NCI-H1417 (cell line): Measurements from ENCODE around the gene CSDE1.

ENCODE experiments used
- DNase-seq, 3 experiments: peaks; one replicate each; lab custom pipeline; 2025; lab: John Stamatoyannopoulos, UW

The CSDE1 gene

DNA sequence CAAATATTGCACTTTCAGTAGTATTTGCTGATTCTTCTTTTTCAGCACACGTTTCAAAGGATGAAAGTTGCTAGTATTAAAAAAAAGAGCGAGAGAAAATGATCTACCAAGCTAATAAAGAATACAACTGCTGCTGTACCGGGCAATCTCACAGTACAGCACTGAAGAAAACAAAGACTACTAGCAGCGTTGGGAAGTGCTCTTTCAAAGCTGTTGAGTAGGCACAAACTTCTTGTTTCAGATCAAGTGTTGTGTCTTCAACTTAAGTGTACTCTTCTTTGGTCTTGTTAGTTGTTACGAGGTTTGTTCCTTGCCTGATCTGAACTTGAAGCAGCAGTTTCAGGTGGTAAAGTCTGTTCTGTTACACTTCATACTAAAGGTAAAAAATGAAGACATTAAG is 7.9 kb downstream of the CSDE1 start:
- DNase-seq: no peak

DNA sequence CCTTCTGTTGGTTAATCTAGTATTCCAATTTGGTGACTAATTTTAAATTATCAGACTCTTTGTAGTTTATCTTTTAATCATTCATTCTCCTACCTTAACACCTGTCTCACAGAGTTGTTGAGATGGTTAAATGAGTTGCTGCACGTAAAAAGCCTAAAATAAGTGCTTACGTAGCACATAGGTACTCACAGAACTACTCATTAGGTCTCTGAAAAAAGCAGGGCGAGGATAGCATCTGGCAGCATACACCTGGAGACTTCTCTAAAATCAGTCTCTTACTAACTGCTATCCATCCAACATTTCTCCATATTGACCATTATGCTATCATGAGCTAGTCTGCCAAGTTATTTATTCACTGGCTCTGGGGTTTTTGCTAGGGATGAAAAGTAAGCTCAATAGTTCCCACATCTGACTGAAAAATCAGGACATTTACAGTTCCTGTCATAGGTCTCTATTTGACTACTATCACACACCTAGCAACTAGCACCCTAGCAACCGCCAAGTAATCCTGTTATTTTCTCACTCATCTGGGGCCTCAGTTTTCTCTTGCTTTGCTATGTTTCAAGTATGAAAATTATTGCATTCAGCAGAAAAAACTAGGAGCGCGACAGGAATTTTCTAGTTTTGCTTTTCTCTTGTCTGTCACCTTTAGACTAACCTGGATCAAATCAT is 11.2 kb downstream of the CSDE1 start:
- DNase-seq: no peak

DNA sequence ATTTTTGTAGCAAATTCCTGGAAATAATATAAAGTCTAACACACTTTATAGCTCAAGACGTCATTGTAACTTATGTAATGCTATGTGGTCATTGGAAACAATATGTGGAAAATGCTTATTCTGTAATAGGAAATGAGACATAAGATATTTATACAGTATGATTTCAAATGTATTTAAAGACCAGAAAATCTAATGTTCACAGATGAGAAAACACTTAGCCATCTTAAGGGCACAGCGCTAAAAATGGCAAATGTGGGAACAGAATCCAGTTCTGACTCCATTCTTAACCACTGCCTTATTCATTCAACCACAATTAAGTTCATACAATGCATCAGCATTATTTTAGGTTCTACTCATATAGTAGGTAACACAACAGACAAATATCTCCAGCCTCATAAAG is 12.5 kb downstream of the CSDE1 start:
- DNase-seq: no peak

DNA sequence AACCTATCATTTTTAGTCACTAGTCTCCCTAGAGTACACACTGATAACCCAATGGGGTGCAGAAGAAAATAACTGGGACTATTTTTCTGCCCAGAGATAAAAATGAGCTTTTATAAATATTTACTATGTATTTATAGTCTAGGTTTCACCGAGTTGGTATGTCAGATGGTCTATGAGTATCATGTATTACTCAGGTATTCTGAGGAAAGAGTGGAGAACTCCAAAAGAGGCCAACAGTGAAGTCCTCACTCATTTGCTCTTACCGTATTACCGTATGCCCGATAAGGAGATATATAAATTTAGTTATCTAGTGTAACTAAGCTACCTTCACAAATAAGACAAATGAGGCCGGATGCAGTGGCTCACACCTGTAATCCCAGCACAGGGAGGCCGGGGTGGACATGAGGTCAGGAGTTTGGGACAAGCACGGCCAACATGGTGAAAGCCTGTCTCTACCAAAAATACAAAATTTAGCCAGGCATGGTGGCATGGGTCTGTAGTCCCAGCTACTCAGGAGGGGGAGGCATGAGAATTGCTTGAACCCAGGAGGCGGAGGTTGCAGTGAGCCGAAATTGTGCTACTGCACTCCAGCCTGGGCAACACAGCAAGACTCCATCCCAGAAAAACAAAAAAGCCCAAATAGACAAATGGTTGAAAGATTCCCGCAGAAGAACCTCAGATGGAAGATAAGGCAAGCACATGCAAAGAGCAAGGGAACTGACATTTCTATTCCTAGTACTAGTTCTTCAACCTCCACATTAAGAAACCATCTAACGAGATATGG is 15.6 kb downstream of the CSDE1 start:
- DNase-seq: no peak

DNA sequence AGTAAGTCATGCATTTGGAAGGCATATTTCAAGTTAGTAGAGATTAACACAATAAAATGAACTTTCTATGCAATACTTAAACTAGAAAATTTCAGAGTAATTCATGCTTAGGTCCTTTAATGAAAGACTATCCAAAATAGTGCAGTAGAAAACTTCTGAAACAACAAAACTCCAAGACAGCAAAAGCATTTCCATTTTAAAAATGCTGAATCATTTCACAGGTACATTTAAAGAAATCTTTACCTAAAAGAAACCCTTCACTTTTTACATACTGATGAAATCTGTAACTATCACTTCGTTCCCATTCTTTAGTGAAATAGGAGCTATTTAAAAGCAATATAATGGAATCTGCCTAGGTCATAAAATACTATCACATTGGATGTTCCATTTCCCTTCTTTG is 17.5 kb downstream of the CSDE1 start:
- DNase-seq: no peak

DNA sequence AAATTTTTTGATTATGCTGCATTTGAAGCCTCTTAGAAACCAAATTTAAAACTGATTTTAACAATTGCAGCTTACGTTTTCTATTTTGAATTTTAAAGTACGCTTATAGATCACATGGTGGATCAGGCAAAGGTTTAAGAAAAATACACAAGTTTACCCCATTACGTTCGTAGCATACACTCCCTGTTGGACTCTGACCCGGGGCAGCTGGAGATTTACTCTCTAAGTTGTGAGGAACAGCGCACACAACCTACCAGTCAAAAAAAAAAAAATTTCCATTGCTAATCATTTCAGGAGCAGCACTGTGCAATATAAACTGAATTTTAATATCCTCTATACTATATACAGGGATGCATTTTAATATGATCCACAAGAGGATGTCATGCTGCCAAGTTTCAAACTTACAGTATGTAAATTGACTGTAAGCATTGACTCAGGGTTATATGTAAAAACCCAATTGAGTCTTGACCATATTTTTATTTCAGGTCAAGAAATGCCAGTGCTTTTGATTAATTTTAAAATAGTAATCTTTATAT is 20.4 kb downstream of the CSDE1 start:
- no peak for DNase-seq

DNA sequence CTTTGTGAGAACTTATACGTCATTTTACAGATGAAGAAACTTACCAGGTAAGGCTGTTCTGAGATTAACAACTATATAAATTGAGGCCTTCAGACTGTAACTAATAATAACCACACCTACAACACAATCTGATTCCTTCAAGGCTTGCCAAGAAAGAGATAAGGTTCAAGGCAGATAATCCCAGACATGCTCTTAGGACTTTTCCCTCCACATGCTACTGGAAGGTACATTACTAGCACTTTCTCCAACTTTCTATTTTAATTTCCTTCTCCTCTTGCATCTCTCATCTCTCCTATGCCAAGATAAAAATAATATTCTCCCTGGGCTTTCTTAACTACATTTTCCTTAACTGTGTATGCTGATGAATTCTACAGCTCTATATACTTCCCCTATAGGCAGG is 22.3 kb downstream of the CSDE1 start:
- DNase-seq: no peak

DNA sequence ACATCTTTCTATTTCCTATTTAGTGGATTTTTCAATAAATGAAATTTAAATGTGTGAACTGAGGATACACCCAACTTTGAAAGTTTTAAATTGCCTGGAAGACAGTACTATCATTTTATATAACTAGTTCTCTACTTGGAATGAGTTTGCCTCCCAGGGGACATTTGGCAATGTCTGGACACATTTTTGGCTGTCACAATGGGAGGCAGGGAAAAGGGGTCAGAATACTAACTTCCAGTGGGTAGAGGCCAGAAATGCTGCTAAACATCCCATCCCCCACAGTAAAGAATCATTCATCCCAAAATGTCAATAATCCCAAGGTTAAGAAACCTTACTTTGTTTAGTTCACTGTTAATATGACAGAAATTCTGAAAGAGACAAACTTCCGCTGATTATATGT is 28.0 kb downstream of the CSDE1 start:
- no peak for DNase-seq

DNA sequence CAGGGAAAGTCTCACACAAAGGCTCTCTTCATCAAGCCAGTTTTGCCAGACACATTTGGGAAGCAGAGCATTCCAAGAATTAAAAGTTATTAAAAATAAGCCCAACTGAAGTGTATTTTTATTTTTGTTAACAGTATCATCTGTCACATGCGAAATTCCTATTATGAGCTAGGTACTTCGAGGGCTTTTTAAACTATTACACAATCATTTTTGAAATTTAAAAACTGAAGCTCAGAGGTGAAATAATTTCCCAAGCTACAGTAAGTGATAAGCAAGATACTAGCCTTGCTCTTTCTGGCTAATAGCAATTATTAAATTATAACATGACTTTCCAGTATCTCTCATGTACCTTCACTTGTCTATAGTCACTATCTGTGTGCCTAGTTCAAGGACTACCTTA is 29.2 kb downstream of the CSDE1 start:
- no peak for DNase-seq

DNA sequence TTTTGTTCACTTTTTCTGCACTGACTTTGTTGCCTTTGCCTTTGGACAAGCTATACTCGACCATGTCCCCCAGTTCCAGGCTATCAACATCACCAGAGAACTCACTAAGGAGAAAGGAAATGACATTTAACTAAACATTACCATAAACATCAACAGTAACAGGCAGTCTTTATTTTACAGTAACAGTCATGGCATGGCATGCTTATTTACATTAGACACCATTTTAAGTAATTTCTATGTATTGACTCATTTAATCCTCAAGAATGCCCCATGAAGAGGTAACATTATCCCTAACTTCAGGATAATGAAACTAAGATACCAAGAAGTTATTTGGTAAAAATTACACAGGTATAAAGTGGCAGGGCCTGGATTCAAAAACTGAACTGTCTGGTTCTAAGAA is 32.6 kb downstream of the CSDE1 start:
- no peak for DNase-seq

DNA sequence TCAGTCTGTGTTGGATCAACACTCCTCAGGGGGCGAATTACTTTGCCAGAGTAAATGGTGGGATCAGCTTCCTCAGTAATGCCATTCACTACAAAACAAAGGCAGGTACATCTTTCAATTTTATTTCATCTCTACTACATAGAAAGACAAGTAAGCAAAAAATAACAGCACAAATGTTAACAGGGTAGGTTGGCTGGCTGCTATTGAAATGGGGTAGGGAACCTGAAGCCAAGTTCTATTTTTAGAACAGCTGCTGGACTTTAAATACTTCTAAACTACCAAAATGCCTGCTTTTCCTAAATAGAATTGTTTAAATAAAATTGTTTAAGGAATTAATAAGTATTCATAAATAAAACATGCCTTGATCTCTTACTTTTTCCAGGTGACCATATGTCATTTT is 33.9 kb downstream of the CSDE1 start:
- DNase-seq: no peak

DNA sequence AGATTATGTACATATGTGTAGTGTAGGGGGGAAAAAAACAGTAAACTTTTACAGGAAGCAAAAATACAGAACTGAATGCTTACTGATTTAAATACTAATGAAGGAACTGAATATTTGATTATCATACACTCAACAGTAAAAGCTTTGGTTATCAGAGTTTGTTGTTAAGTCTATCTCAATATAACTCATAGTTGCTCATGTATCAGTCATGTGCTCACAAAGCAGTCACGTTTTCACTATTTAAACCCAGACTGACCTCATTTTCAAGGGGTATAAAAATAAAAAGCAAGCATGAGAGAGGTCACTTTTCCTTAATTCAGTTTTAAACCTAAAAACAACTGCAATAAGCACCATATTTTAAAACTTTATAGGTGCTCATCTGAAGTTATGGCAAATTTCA is 34.3 kb downstream of the CSDE1 start:
- DNase-seq: no peak

DNA sequence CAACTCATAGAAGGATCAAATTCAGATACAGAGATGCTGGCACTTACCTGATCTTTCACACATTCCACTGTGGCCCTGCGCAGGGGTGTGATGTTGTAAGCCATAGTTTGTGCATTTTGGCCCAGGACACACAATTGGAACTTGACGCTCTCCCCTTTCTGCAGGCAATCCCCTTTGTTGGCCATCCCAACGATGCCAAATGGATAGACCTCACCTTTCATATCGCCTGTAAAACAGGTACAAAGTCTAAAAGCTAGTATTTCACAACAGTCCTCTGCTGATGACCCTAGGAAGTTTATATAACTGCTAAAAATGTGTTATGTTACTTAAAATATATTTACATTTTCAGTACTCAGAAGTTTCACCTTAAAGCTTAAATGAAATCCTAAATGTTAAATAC is 37.3 kb downstream of the CSDE1 start:
- no peak for DNase-seq

DNA sequence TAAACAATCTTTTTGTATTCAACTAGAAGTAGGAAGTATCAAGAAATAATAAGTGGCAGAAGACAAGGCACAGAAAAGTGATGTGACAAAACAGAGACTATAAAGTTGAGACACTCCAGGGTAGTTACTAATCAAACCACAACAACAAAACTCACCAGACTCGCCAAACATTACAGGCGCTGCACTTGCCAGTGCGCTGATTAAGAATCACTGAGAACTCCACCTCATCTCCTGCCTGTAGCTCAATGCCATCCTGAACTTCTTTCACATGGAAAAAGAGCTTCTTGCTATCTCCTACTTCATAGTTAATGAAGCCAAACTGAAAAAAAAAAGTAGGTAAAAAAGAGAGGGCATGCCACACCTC is 38.4 kb downstream of the CSDE1 start:
- DNase-seq: peak in 1 of 3 experiments; percentile 4

DNA sequence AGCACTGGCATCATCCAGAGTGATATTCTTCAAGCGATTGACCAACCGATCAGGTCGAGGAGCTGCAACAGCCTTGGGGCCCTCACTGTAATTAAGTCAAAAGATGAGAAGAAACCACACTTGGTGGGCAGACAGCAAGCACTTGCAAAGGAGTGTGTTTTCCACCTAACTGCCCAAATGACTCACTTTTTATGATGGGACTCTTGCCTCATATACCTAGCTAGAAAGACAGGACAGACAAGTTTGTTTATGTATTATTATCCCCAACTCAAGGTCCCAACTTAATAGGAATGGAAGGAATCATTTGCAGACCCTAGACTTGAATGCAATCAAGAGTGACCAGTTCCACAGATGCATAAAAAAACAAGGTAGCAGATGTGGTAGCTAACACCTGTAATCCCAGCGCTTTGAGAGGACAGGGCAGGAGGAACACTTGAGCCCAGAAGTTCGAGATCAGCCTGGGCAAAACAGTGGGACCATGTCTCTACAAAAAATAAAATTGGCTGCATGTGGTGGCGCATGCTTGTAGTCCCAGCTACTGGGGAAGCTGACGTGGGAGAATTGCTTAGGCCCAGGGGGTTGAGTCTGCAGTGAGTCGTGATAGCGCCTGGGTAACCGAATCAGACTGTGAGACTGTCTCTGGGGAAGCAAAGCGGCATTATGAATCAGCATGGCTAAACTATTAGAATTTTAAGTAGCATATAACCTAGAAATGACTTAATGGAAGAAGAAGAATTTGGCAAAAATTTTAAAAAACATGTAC is 38.9 kb downstream of the CSDE1 start:
- no peak for DNase-seq

DNA sequence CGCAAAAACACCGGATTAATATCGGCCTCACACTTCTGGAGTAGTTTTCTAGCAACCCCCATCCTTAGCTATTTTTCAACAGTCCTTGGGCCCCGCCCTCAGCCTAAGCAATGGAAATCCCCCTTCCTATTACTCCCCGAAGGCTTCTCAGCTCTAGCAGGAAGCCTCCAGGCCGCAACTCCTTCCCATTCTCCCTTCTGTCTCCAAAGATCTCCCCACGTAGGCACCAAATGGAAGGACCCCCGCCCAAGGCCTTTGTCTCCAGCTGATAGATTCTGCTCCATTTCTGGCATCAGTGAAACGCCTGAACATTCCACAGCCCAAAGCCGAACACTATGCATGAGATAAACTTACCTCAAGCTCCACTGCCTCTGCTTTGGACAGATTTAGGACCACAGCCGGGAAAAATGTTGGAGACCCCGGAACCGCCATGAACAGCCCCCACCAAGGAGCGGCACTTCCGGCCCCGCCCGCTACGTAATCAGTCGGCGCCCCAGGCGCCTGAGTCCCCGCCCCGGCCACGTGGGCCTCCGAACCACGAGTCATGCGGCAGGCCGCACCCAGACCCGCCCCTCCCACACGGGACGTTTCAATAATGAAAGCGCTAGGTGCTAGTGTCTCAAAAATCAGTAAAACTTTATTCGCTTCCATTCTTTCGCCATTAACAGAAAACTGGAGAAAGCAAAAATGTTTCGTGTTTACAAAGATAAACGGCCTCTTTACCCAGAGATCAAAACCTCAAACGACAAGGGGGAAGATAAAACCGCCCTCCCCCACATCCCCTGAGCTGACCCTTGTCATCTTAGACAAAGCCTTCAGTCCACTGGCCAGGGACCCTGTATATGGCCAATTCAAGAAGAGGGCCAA is 41.2 kb downstream of the CSDE1 start, which contains the start of gene NRAS:
Gene NRAS (minus strand): TSS at position 468 of the 867 bp plus-strand sequence. CDS start 611 bp downstream, outside the sequence.
- DNase-seq: peak; percentile 89 to 91 (median 90)

DNA sequence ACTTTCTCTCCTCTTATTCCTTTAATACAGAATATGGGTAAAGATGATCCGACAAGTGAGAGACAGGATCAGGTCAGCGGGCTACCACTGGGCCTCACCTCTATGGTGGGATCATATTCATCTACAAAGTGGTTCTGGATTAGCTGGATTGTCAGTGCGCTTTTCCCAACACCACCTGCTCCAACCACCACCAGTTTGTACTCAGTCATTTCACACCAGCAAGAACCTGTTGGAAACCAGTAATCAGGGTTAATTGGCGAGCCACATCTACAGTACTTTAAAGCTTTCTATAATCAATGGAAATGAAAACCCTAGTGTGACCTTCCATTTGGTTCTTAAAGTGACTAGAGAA is 41.9 kb downstream of the CSDE1 start:
- peak in 1 of 3 experiments; percentile 19 for DNase-seq

DNA sequence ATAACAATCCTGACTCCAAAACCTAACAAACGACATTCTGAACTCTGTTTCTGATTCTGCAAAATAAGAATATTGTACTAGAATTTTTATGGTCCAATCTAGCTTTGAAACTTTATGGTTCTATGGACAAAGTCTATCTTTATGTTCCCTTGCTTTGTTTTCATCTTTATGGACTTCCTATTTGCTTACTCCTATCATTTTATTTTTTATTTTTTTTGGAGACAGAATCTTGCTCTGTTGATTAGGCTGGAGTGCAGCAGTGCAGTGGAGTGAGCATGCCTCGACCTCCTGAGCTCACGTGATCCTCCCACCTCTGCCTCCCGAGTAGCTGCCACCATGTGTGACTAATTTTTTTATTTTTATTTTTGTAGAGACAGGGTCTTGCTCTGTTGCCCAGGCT is 44.8 kb downstream of the CSDE1 start:
- no peak for DNase-seq

DNA sequence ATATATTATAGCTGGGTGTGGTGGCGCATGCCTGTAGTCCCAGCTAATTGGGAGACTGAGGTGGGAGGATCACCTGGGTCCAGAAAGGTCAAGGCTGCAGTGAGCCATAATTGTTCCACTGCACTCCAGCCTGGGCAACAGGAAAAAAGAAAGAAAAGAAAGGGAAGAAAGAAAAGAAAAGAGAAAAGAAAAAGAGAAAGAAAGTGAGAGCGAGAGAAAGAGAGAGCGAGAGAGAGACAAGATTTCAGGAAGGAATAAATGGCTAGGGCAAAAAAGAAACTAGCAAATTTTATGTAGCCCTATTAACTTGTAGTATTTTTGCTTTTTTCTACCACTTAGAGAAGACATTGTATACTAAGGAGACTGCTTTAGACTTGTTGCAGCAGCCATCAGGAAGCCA is 47.4 kb downstream of the CSDE1 start:
- DNase-seq: no peak

DNA sequence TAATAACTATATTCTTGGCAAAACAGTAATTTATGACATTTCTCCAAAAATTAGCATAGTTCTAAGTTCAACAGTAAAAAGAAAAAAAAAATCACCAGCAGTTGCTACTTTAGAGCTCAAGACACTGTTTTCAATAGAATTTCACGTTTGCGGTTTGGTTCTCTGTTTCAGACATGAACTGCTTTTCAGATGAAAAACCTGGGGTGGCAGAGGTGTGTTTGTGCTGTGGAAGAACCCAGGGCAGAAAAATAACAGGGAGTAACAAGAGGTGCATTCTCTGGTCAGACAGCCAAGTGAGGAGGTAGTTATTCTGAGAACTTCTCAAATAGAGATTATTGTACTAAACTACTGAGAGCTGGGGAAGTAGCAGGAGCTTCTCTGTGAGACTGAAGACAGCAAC is 50.2 kb downstream of the CSDE1 start:
- DNase-seq: no peak

DNA sequence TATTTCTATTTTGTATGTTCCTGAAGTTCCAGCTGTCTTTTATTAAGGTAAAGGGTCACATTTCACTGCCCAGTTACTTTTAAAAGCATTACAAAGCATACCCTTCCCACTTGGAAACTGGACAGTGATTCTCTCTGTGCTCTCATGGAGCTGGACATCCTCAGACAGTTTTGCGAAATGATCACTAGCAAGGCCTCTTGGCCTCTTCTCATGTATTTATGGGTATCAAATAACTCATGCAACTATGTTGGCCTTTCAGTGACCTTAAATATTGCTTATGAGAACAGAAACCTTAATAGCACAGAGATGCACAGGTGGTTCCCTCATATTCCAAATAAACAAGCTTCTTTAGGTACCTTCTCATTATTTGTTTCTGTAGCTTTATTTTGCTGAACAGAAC is 54.5 kb downstream of the CSDE1 start:
- peak in 1 of 3 experiments; percentile 5 for DNase-seq

DNA sequence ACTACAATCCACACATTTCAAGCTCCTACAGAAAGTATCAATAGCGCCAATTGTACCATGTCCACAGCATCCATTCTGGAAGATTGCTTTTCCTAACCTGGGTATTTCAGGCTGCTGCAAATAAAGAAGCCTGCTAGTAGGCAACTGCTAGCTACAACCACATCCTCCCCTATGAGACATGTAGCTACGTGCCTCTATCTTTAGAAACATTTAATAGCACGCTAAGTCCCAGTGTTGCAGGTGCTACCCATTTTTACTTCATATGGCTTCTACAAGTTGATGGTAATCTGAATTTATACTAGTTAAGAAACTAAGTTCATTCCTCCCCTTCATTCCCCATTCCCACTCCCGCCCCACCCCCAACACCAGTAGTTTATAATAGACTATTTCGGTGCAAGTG is 55.0 kb downstream of the CSDE1 start:
- no peak for DNase-seq
